Islet of Langerhans (tissue), 1 donor: ENCODE data around the gene PIK3CD.

Source experiments
- FAIRE-seq: peaks from one replicate; lab custom pipeline; 2011; peaks lifted over from hg19 to GRCh38; lab: Jason Lieb, UNC

Gene PIK3CD

GRCh38 chr1:9651565-9652378 is at the start of gene PIK3CD:
PIK3CD (plus strand) TSS chr1:9651731; CDS start chr1:9710456, 58,725 bp downstream.
- no peak for FAIRE-seq

GRCh38 chr1:9601942-9602793 is 49.4 kb upstream of the PIK3CD start:
- no peak for FAIRE-seq

DNA sequence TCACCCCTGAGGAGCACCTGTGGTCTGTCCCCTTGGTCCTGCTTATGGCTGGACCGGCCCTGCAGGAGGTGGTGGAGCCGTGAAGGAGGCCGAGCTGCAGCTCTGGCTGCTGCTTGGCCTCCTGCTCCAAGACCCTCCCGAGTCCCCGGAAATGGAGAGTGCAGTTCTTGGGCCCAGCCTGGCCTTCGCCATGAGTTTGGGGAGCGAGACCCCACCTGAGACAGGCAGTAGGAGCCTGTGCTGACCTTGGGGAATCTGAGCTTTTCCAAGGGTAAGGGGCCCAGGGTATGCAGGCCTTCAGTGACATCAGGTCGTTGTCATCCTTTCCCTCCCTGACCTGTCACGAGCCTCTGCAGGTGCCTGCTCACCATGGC is 48.8 kb upstream of the PIK3CD start:
- FAIRE-seq, result no peak

- no peak for FAIRE-seq
Measured at GRCh38 chr1:9603307-9603706, 48.2 kb upstream of the PIK3CD start.

GRCh38 chr1:9603766-9604753 is 47.5 kb upstream of the PIK3CD start:
- FAIRE-seq, result no peak

GRCh38 chr1:9604836-9605235 is 46.7 kb upstream of the PIK3CD start:
- FAIRE-seq, result no peak

GRCh38 chr1:9605946-9606455 is 45.5 kb upstream of the PIK3CD start:
- FAIRE-seq, result no peak

- FAIRE-seq, result no peak
Measured at GRCh38 chr1:9606458-9606857, 45.1 kb upstream of the PIK3CD start.

GRCh38 chr1:9606948-9607347 is 44.6 kb upstream of the PIK3CD start:
- FAIRE-seq, result no peak

DNA sequence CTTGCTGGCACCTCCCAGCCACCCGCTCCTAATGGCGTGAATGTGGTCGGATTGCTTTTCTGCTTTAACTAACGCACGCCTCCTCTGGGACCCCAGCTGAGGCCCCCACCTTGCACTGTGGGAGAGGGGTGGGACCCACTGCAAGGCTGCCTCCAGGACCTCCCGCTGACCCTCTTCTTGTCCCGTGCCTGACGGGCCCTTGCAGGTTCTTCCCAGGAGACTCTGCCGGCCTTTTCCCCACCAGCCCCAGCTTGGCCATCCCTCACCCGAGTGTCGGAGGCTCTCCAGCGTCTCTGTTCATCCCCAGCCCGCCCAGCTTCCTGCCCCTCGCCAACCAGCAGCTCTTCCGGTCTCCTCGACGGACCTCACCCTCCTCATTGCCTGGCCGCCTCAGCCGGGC is 44.2 kb upstream of the PIK3CD start:
- FAIRE-seq, result no peak

- no peak for FAIRE-seq
Measured at GRCh38 chr1:9609998-9610397, 41.5 kb upstream of the PIK3CD start.

- FAIRE-seq, result no peak
Measured at GRCh38 chr1:9610548-9610947, 41.0 kb upstream of the PIK3CD start.

DNA sequence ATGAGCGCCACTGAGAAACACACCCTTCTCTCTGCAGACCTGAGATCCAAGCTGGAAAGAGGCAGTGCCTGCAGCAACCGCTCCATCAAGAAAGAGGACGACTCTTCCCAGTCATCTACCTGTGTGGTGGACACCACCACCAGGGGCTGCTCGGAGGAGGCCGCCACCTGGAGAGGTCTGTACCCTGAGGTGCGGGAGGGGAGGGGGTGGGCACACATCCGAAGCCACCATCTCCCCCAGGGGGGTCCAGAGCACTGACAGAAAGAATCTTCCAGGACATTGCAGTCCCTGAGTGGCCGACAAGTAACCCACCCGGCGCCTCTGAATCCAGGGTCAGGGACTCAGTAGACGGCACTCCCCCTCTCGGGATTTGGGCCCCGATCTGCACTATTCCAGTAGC is 39.8 kb upstream of the PIK3CD start:
- FAIRE-seq, result no peak

DNA sequence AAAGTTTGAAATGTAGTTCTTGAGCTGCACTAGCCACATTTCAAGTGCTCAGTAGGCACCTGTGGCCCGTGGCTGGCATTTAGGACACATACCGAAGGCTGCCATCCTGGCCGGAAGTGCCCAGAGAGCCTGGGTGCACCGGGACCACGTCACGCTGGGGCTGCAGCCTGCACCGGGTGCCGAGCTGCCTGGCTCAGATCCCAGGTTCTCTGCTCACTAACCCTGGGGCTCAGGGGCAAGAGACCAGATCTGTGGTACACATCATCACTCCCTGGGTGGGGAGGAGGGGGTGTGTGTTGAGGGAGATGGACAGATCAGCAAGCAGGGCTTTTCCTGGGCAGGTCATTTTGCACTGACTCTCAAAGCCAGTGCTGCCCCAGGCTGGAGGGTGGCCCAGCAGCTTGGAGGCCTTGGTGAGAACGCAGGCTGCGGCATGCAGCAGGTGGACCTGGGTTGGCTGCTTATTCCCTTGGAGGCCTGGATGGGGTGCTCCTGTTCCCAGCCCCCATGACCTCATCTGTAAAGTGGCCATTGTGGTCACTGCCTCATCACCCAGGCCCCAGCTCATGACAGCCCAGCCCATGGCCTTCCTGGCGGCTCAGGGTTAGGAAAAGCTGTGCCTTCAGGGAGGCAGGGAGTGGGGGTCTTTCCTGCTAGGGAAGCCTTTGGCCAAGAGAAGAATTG is 39.2 kb upstream of the PIK3CD start:
- no peak for FAIRE-seq

GRCh38 chr1:9612871-9613624 is 38.5 kb upstream of the PIK3CD start:
- FAIRE-seq, result no peak

DNA sequence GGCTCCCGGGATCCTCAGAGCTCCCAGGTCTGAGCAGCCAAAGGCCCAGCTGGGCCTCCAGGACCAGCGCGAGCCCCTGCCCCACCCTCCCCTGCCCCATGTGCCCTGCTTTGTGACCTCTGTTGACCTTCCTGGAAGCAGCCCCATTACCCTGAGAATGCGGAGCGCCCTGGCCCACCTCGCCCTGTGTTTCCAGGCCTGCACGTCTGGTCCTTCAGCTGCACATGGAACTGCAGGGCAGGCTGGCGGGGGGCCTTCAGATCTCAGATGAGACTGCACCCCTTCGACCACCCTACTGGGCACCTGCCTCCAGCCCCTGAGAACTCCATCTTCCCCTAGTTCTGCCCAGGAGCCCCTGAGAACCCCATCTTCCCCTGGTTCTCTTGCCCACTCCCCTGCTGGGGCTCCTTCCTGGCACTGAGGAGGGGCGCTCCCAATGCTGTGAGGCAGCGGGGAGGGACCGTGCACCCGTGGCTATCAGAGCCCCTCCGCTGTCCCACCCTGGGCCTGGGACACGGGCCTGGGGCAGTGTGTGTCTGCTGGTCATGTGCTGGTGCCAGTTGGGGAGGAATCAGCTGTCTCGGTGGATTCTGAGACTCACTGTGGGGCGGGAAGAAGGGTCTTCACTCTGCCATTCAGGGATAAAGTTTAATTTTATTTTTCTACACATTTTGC is 37.8 kb upstream of the PIK3CD start:
- no peak for FAIRE-seq

GRCh38 chr1:9615316-9616063 is 36.0 kb upstream of the PIK3CD start:
- no peak for FAIRE-seq

GRCh38 chr1:9618909-9619679 is 32.4 kb upstream of the PIK3CD start:
- no peak for FAIRE-seq

- FAIRE-seq, result no peak
Measured at GRCh38 chr1:9621032-9621431, 30.5 kb upstream of the PIK3CD start.
